K562 (cell line): ENCODE results near the gene RNF6. TPM values are rescaled to one million over a fixed set of nuclear protein-coding genes. Genes with fewer than 3 reads are reported as not detected.

Source experiments
- ATAC-seq: fragments of 200-7000 bp; cut with Tn5 transposase; 3 replicates; pipeline ENCODE4 v1.9.1; 2020; ENCODE audit warnings: moderate library complexity
- BruUV-seq: library from RNA; stranded (reverse); fragments of 400-500 nt; replicated peaks from 2 replicates; lab custom pipeline; 2021; lab: Mats Ljungman, UMichigan
- CTCF ChIA-PET: fragments of 300-600 bp; formaldehyde crosslinking; extraction: SDS; loops from one replicate; lab custom pipeline; 2021; ENCODE audit warnings: low intra/inter-chr PET ratio; lab: Yijun Ruan, JAX
- POLR2A ChIA-PET: fragments of 300-600, 350-650 bp; sonication (Branson Sonifier 250); formaldehyde crosslinking; extraction: SDS; loops from one replicate; lab custom pipeline; 2021; ENCODE audit warnings: antibody characterized with exemption, inconsistent platforms; lab: Yijun Ruan, JAX
- DNase-seq, 4 experiments: peaks; one replicate each; pipeline versions ENCODE4 v3.0.0 to v3.0.0-alpha.2; 2011 to 2018; ENCODE audit warnings: low spot score in 3 of 4, mixed read lengths in 3 of 4; ENCODE audit errors: extremely low read depth in 1 of 4
- FAIRE-seq: peaks from 2 replicates; lab custom pipeline; 2011; peaks lifted over from hg19 to GRCh38; lab: Jason Lieb, UNC
- H2AFZ ChIP-seq: 2 replicates; pipeline ENCODE4 v1.6.0; 2011; ENCODE audit warnings: low read depth, low read length, control low read depth, inconsistent platforms
- H3K27ac ChIP-seq: fragments of 200-600 bp; 3 replicates; pipeline ENCODE4 v1.8.0; 2011; ENCODE audit warnings: low read depth, mild to moderate bottlenecking, control low read depth, inconsistent platforms, low read length, moderate library complexity, mixed read lengths; ENCODE audit errors: extremely low read depth
- H3K27me3 ChIP-seq, 2 experiments: fragments of 300-600 bp in 1 of 2; 2 replicates in 1 of 2; 3 replicates in 1 of 2; pipeline versions ENCODE4 v1.6.0 to v1.8.0; 2011; ENCODE audit warnings: inconsistent platforms in 2 of 2, low read length in 2 of 2, mild to moderate bottlenecking in 1 of 2, mixed read lengths in 1 of 2, moderate library complexity in 1 of 2; ENCODE audit not compliant: control insufficient read depth in 2 of 2, insufficient read depth in 2 of 2
- H3K36me3 ChIP-seq: fragments of 300-600 bp; 3 replicates; pipeline ENCODE4 v1.8.0; 2011; ENCODE audit warnings: mild to moderate bottlenecking, low read length, inconsistent platforms; ENCODE audit not compliant: control insufficient read depth, insufficient read depth
- H3K4me1 ChIP-seq, 2 experiments: fragments of 200-600 bp in 1 of 2; replicated peaks in 1 of 2; 2 replicates in 1 of 2; 3 replicates in 1 of 2; pipeline versions ENCODE4 v1.5.1 to v1.8.0; 2011; ENCODE audit warnings: inconsistent platforms in 2 of 2, low read length in 2 of 2, mild to moderate bottlenecking in 1 of 2, mixed read lengths in 1 of 2, moderate library complexity in 1 of 2; ENCODE audit not compliant: control insufficient read depth in 2 of 2, insufficient read depth in 2 of 2
- H3K4me2 ChIP-seq: 2 replicates; pipeline ENCODE4 v1.6.1; 2011; ENCODE audit warnings: low read length, control low read depth, inconsistent platforms, mixed read lengths; ENCODE audit not compliant: insufficient read depth
- H3K4me3 ChIP-seq: fragments of 200-600 bp; sonication (generic), shearing (Covaris generic); 2 replicates; pipeline ENCODE4 v1.5.1; 2016; ENCODE audit warnings: control low read depth, inconsistent platforms
- H3K79me2 ChIP-seq: fragments of 200-600 bp; 3 replicates; pipeline ENCODE4 v1.8.0; 2011; ENCODE audit warnings: low read length, inconsistent platforms; ENCODE audit not compliant: control insufficient read depth, insufficient read depth
- H3K9ac ChIP-seq, 2 experiments: 2 replicates each; pipeline versions ENCODE4 v1.6.0 to v1.6.1; 2011; ENCODE audit warnings: low read depth in 2 of 2, low read length in 2 of 2, control low read depth in 1 of 2, inconsistent platforms in 1 of 2, mild to moderate bottlenecking in 1 of 2, mixed read lengths in 1 of 2; ENCODE audit not compliant: insufficient read depth in 1 of 2
- H3K9me1 ChIP-seq: one replicate; pipeline ENCODE4 v1.6.0; 2011; ENCODE audit warnings: inconsistent platforms, mild to moderate bottlenecking, low read length, moderate library complexity; ENCODE audit not compliant: control insufficient read depth, insufficient read depth
- H3K9me3 ChIP-seq: replicated peaks from 2 replicates; pipeline ENCODE4 v1.5.1; 2011; ENCODE audit warnings: low read depth, low read length, inconsistent platforms; ENCODE audit not compliant: control insufficient read depth, insufficient read depth
- H4K20me1 ChIP-seq: replicated peaks from 2 replicates; pipeline ENCODE4 v1.6.1; 2011; ENCODE audit warnings: low read length, inconsistent platforms, mixed read lengths; ENCODE audit not compliant: control insufficient read depth, insufficient read depth
- ARID3B ChIP-seq: fragments of 250-450 bp; sonication (Bioruptor Pico); IDR thresholded peaks from 2 replicates; pipeline ENCODE4 v1.4.0; 2020; ENCODE audit warnings: borderline replicate concordance
- ATF3 ChIP-seq, 2 experiments: fragments of 450-650 bp in 1 of 2; sonication (generic) in 1 of 2; formaldehyde crosslinking in 1 of 2; IDR thresholded peaks in 1 of 2; conservative IDR thresholded peaks in 1 of 2; 2 replicates each; pipeline versions ENCODE4 v1.6.1 to v1.8.1; 2016 to 2023; ENCODE audit warnings: mild to moderate bottlenecking in 2 of 2, moderate library complexity in 2 of 2, inconsistent platforms in 1 of 2, missing genetic modification reagents in 1 of 2
- ETV5 ChIP-seq: sonication (generic); formaldehyde crosslinking; IDR thresholded peaks from 2 replicates; pipeline ENCODE4 v1.4.0; 2020; ENCODE audit warnings: low read depth, mild to moderate bottlenecking, missing genetic modification reagents
- FOSL1 ChIP-seq: fragments of 200-800 bp; sonication (Bioruptor generic); conservative IDR thresholded peaks from 2 replicates; pipeline ENCODE4 v1.6.1; 2016; ENCODE audit warnings: missing genetic modification characterization, missing compliant biosample characterization
- GTF3C2 ChIP-seq: IDR thresholded peaks from 3 replicates; pipeline ENCODE4 v1.6.1; 2011; ENCODE audit warnings: borderline replicate concordance, mild to moderate bottlenecking, moderate library complexity; ENCODE audit not compliant: insufficient read length; ENCODE audit errors: extremely low read depth
- HOXB6 ChIP-seq: fragments of 250-450 bp; sonication (Bioruptor Pico); IDR thresholded peaks from 2 replicates; pipeline ENCODE4 v1.5.1; 2022; ENCODE audit warnings: mild to moderate bottlenecking, borderline replicate concordance
- LEF1 ChIP-seq: fragments of 450-650 bp; IDR thresholded peaks from 2 replicates; pipeline ENCODE4 v1.6.1; 2016; ENCODE audit warnings: mild to moderate bottlenecking
- MYC ChIP-seq, 2 experiments: fragments of 250-450 bp in 1 of 2; sonication (Bioruptor Pico) in 1 of 2; IDR thresholded peaks; 2 replicates each; pipeline versions ENCODE4 v1.5.1 to v1.6.1; 2012 to 2021; ENCODE audit warnings: low read depth in 2 of 2, borderline replicate concordance in 1 of 2, improper control_type of control experiment in 1 of 2, low read length in 1 of 2, mild to moderate bottlenecking in 1 of 2, moderate library complexity in 1 of 2
- NRF1 ChIP-seq, 2 experiments: fragments of 450-650 bp; IDR thresholded peaks in 1 of 2; conservative IDR thresholded peaks in 1 of 2; 2 replicates each; pipeline ENCODE4 v1.6.1; 2014; ENCODE audit warnings: mild to moderate bottlenecking in 2 of 2
- ZBTB5 ChIP-seq: fragments of 450-650 bp; IDR thresholded peaks from 2 replicates; pipeline ENCODE4 v1.6.1; 2017; ENCODE audit warnings: antibody characterized with exemption
- ZNF175 ChIP-seq: fragments of 200-800 bp; sonication (Bioruptor generic); IDR thresholded peaks from 2 replicates; pipeline ENCODE4 v1.6.1; 2016; ENCODE audit warnings: low read depth, mild to moderate bottlenecking, missing genetic modification characterization, missing compliant biosample characterization
- ZNF707 ChIP-seq: fragments of 250-450 bp; sonication (Bioruptor Pico); conservative IDR thresholded peaks from 2 replicates; pipeline ENCODE4 v1.8.0; 2022; ENCODE audit warnings: inconsistent platforms, mild to moderate bottlenecking, moderate library complexity
- WGBS: fragments of 100-300 bp; shearing (Covaris generic); methylation state at CpG from one replicate; pipeline ENCODE4 v1.1.6; 2016; ENCODE audit warnings: low coverage, mixed read lengths; ENCODE audit not compliant: insufficient coverage; ENCODE audit errors: missing lambda C conversion rate; 5-methylcytosine and 5-hydroxymethylcytosine counted together
- in situ Hi-C: fragments of 300-500 bp; cut with MboI; formaldehyde crosslinking; loops from 4 replicates; pipeline ENCODE4 v1.15.0; 2018; ENCODE audit warnings: inconsistent platforms, mixed read lengths
- intact Hi-C: fragments of 100-400 bp; cut with micrococcal nuclease; formaldehyde crosslinking; loops from 2 replicates; pipeline ENCODE4 v1.14.2; 2022
- polyA plus RNA-seq, 8 experiments: library from polyadenylated mRNA; depleted of rRNA in 4 of 8; stranded (reverse) in 5 of 8; unstranded in 3 of 8; fragments of >200 nt; fragmentation: Nextera tagmentation in 2 of 8; fragmentation: Illumina TruSeq in 1 of 8; extraction: Ambion mirVana in 2 of 8; extraction: Trizol in 1 of 8; gene quantifications; 2 replicates each; pipeline versions ENCODE4 v1.2.1 to v1.2.3, GENCODE V29; 2011 to 2014; ENCODE audit warnings: inconsistent platforms in 1 of 8, missing spikeins in 1 of 8
- total RNA-seq, 7 experiments: library from RNA; depleted of rRNA in 6 of 7; stranded (reverse); fragments of >200 nt in 6 of 7; fragmentation: Illumina TruSeq in 2 of 7; extraction: Trizol in 2 of 7; gene quantifications; 2 replicates each; pipeline versions ENCODE4 v1.2.1 to v1.2.3, GENCODE V29; 2011 to 2021; ENCODE audit warnings: low replicate concordance in 1 of 7

RNF6 gene
- total and polyA plus RNA-seq, 9 of the 15 experiments (the other 6 are each of a cell fraction or from before 2014, with no cell fraction given), result 12.0 to 31.4 (median 22.3) TPM

- Histone ChIP-seq H3K4me3 (peak overlapping the region; percentile 73; the same call in 1 of the 2 replicates), H3K9me3 (no peaks in the 10 kb centered on the region), H3K4me2 (peak overlapping the region; percentile 58), H2AFZ (no peak overlapping the region), H3K79me2 (peaks cover 28% of the 10 kb centered on the region), H3K27ac (peak overlapping the region; percentile 91; the same call in 2 of the 3 replicates), H3K9me1 (no peaks in the 10 kb centered on the region), H3K27me3 (no peaks in the 10 kb centered on the region), H3K36me3 (peaks cover 49% of the 10 kb centered on the region), H4K20me1 (no peaks in the 10 kb centered on the region), H3K4me1 (peaks cover 4 to 10% of the 10 kb centered on the region in 2 experiments; a peak in 2 of 5 replicates), H3K9ac (peak overlapping the region in 1 of 2 experiments; percentile 90; a peak in 2 of 4 replicates)
- DNase-seq (peak in 1 of 4 experiments; percentile 38), ATAC-seq (no peak), FAIRE-seq (no peak)
- 16% methylated on average over 2 of the region's 2 CpGs for WGBS
- intact Hi-C loops (loop anchor here (2.0 kb wide), 2 partner anchors 26 to 34 kb away; partner anchors contain the start of gene CDK8), in situ Hi-C loops (no loop called here)
- no TSS peak for BruUV-seq
- POLR2A ChIA-PET, result interaction anchor here (1.1 to 1.4 kb wide), 2 partner anchors 9 to 12 kb away, joined by 3 to 4 read pairs; no protein-coding TSS in a partner anchor
- CTCF ChIA-PET, result no interaction called here
- TF ChIP-seq ETV5 (CRISPR knock-in tag), result no peak
- no peak for TF ChIP-seq ZNF175 (CRISPR knock-in tag)
- no peak for TF ChIP-seq LEF1
- TF ChIP-seq FOSL1 (tag), result peak; percentile 54
- TF ChIP-seq ZNF707 (CRISPR knock-in tag), result no peak
- no peak for TF ChIP-seq GTF3C2
- TF ChIP-seq NRF1 (conservative IDR thresholded peaks at IDR 0.05 in 1 of 2, IDR thresholded peaks at IDR 0.05 in 1 of 2), result no peak
- no peak for TF ChIP-seq HOXB6 (CRISPR knock-in tag)
- TF ChIP-seq ARID3B (CRISPR knock-in tag), result no peak
- TF ChIP-seq ZBTB5, result no peak
- 0 out of 2 replicates have a peak, but pooled peaks have one; percentile 25 for TF ChIP-seq ATF3 (IDR thresholded peaks at IDR 0.05)
- no peak for TF ChIP-seq ATF3 (CRISPR knock-in tag; conservative IDR thresholded peaks at IDR 0.05)
- no peak for TF ChIP-seq MYC (IDR thresholded peaks at IDR 0.05; ENCODE audit: low read depth, low read length)
- no peak for TF ChIP-seq MYC (CRISPR knock-in tag; IDR thresholded peaks at IDR 0.05; ENCODE audit: borderline replicate concordance, low read depth)
Observed at GRCh38 chr13:26220575-26220974, 1.5 kb downstream of the RNF6 start.
